Adipocyte (in vitro differentiated cells): Measurements from ENCODE around the gene GALR2.
"Not testable (repeated sequence)": the region's sequence is repeated elsewhere in the genome, so short reads cannot be mapped to it uniquely, and the experiment has no call there.

Source experiments
- DNase-seq: peaks from one replicate; pipeline ENCODE4 v3.0.0-alpha.2; 2015; ENCODE audit warnings: low read depth
- H3K27me3 ChIP-seq: replicated peaks from 2 replicates; pipeline ENCODE4 v1.7.0; 2013; ENCODE audit warnings: mild to moderate bottlenecking, low read length, moderate library complexity; ENCODE audit not compliant: control insufficient read depth, insufficient read depth
- H3K36me3 ChIP-seq: 2 replicates; pipeline ENCODE4 v1.7.0; 2013; ENCODE audit warnings: low read length, mild to moderate bottlenecking, moderate library complexity; ENCODE audit not compliant: control insufficient read depth, insufficient read depth, severe bottlenecking
- H3K4me1 ChIP-seq: 2 replicates; pipeline ENCODE4 v1.7.0; 2013; ENCODE audit warnings: mild to moderate bottlenecking, low read length, moderate library complexity; ENCODE audit not compliant: control insufficient read depth, insufficient read depth
- H3K4me3 ChIP-seq: 2 replicates; pipeline ENCODE4 v1.7.0; 2013; ENCODE audit warnings: mild to moderate bottlenecking, low read length, moderate library complexity
- H3K9ac ChIP-seq: 2 replicates; pipeline ENCODE4 v1.7.0; 2013; ENCODE audit warnings: mild to moderate bottlenecking, low read length, moderate library complexity
- H3K9me3 ChIP-seq: 2 replicates; pipeline ENCODE4 v1.7.0; 2013; ENCODE audit warnings: mild to moderate bottlenecking, low read length, moderate library complexity; ENCODE audit not compliant: control insufficient read depth

The GALR2 gene

DNA sequence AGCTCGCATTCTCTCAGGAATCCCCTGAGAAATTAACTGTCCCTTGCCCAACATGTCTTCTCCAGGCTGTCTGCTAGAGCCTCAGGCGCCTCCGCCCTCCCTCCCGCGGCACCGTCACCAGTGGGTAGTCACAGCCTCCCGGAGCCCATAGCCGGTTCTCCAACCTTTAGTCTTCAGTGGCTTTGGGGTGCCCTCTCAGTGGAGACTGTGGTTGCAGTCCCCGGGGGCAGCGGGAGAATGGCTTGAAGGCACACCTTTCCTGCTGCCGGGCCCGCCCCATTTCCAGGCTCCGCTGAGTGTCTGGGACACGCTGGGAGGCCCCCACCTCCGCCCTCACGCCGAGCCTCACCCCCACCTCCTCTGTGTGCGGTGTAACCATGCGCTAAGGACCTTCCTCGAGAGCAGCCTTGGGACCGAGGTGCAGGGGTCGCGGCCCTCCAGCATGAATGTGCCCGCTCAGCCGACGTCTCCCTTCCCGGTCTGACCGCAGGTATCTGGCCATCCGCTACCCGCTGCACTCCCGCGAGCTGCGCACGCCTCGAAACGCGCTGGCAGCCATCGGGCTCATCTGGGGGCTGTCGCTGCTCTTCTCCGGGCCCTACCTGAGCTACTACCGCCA, 1.7 kb downstream of the GALR2 start:
- Histone ChIP-seq H3K9me3 (no peaks in the 10 kb centered on the region), H3K4me3 (no peak overlapping the region), H3K4me1 (peaks cover 8% of the 10 kb centered on the region), H3K27me3 (peaks cover 54% of the 10 kb centered on the region), H3K9ac (no peak overlapping the region), H3K36me3 (no peaks in the 10 kb centered on the region)
- DNase-seq: no peak

- H3K4me3 ChIP-seq: no peak overlapping the region
- H3K9me3 ChIP-seq: no peaks in the 10 kb centered on the region
- peaks cover 6% of the 10 kb centered on the region for H3K4me1 ChIP-seq
- no peak for DNase-seq
- H3K27me3 ChIP-seq: peaks cover 54% of the 10 kb centered on the region
- no peaks in the 10 kb centered on the region for H3K36me3 ChIP-seq
- H3K9ac ChIP-seq: no peak overlapping the region
These were observed 2.4 kb downstream of the GALR2 start for GRCh38 chr17:76076765-76077583.

DNA sequence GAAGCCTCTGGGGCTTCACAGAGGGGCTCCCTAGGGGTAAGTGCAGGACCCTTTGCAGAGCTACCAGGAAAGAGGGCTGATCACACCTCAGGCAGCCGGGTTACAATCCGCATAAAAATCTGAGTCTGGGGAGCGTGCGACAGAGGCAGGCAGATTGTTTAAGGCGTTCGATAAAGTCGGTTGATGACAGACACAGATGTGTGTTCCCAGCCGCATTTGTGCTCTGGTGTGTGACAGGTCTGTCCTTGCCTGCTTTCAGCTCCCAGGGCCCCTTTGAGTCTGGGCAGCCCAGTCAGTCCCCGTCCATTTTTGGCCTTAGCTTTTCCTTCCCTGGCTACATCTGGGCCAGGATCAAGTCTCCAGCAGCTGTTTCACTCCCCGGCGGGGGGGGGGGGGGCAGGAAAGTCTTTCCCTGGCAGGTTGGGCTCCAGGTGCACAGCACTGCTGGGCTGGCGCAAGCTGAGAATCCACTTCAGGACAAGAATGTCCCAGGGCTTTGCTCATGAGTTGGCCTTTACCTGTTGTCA, 3.1 kb downstream of the GALR2 start:
- H3K36me3 ChIP-seq: no peaks in the 10 kb centered on the region
- no peak overlapping the region for H3K4me3 ChIP-seq
- H3K27me3 ChIP-seq: peaks cover 54% of the 10 kb centered on the region
- no peak overlapping the region for H3K9ac ChIP-seq
- peaks cover 6% of the 10 kb centered on the region for H3K4me1 ChIP-seq
- H3K9me3 ChIP-seq: no peaks in the 10 kb centered on the region
- DNase-seq: no peak

GRCh38 chr17:76078370-76078769, 3.8 kb downstream of the GALR2 start:
- not testable (repeated sequence) for H3K9me3 ChIP-seq, H3K9ac ChIP-seq, H3K4me1 ChIP-seq, H3K36me3 ChIP-seq, DNase-seq, H3K4me3 ChIP-seq
- peaks cover 54% of the 10 kb centered on the region for H3K27me3 ChIP-seq

- Histone ChIP-seq H3K27me3 (peaks cover 51% of the 10 kb centered on the region), H3K9ac (no peak within 1 kb of the TSS), H3K9me3 (no peaks in the 10 kb centered on the region), H3K36me3 (peaks cover 11% of the 10 kb centered on the region), H3K4me3 (no peak within 1 kb of the TSS), H3K4me1 (peaks cover 3% of the 10 kb centered on the region)
- no peak for DNase-seq
These were observed 4.4 kb downstream of the GALR2 start, which contains the start of gene ZACN for GRCh38 chr17:76078860-76079534. Gene ZACN, plus strand, starts transcription at chr17:76079182. Its CDS starts 83 bp downstream, at chr17:76079265.

- Histone ChIP-seq H3K4me1 (peaks cover 3% of the 10 kb centered on the region), H3K36me3 (peaks cover 17% of the 10 kb centered on the region), H3K9ac (no peak overlapping the region), H3K4me3 (no peak overlapping the region), H3K9me3 (no peaks in the 10 kb centered on the region), H3K27me3 (peaks cover 51% of the 10 kb centered on the region)
- DNase-seq: no peak
These were observed 5.0 kb downstream of the GALR2 start for GRCh38 chr17:76079535-76079955.

DNA sequence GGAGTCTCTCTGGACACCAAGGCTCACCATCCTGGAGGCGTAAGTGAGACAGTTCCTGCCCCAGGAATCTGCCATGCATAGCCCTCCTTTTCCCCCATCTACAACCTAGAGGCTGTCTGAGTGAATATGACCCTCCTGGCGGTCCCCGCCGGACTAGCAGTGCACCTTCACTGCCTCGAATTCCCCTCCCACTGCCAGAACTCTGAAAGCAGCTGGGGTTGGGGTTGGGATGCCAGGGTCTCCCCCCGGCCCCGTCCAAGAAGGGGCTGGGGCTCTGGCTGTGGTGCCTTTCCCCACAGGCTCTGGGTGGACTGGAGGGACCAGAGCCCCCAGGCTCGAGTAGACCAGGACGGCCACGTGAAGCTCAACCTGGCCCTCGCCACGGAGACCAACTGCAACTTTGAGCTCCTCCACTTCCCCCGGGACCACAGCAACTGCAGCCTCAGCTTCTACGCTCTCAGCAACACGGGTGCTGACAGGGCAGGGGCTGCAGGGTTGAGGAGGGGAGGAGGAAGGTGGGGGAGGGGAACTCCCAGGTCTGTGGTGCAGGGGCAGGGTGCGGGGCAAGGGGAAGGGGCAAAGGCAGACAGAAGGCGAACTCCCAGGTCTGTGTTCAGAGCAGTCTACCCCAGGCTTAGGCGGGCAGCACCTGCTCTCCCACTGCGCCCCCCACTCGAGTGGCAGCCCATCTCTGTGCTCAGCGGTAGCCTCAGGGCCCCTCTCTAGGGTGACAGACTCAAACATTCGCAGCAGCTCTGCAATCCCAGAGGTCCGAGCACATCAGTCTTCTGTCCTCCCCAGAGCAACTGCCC, 5.6 kb downstream of the GALR2 start:
- no peak overlapping the region for H3K4me3 ChIP-seq

GRCh38 chr17:76080768-76081287, 6.2 kb downstream of the GALR2 start:
- H3K9ac ChIP-seq: no peak overlapping the region

More for the DNA sequence above, 5.6 kb downstream of the GALR2 start:
- Histone ChIP-seq H3K9me3 (no peaks in the 10 kb centered on the region), H3K4me1 (peaks cover 3% of the 10 kb centered on the region), H3K27me3 (peaks cover 46% of the 10 kb centered on the region), H3K36me3 (peaks cover 23% of the 10 kb centered on the region), H3K9ac (no peak overlapping the region)
- DNase-seq: no peak

GRCh38 chr17:76081295-76082210, 7.0 kb downstream of the GALR2 start:
- Histone ChIP-seq H3K4me1 (no peaks in the 10 kb centered on the region), H3K4me3 (no peak overlapping the region), H3K9ac (no peak overlapping the region), H3K9me3 (no peaks in the 10 kb centered on the region), H3K36me3 (peaks cover 35% of the 10 kb centered on the region), H3K27me3 (peaks cover 32% of the 10 kb centered on the region)
- DNase-seq: no peak

More at GRCh38 chr17:76080768-76081287, 6.2 kb downstream of the GALR2 start:
- Histone ChIP-seq H3K4me1 (no peaks in the 10 kb centered on the region), H3K36me3 (peaks cover 29% of the 10 kb centered on the region), H3K27me3 (peaks cover 39% of the 10 kb centered on the region), H3K9me3 (no peaks in the 10 kb centered on the region), H3K4me3 (no peak overlapping the region)
- no peak for DNase-seq
